BLaER1 treated with 17β-estradiol and CSF1 and Interleukin-3, amounts not matched to agents 10 nM and 100 nM (cell line): ENCODE results near the gene ZBTB5.
"Not testable (repeated sequence)": the region's sequence is repeated elsewhere in the genome, so short reads cannot be mapped to it uniquely, and the experiment has no call there.

ENCODE experiments used
- H3K27ac ChIP-seq, 11 experiments: shearing (Covaris generic); formaldehyde crosslinking; 2 replicates each; pipeline ENCODE4 v1.8.1; 2022
- H3K27me3 ChIP-seq, 11 experiments: shearing (Covaris generic); formaldehyde crosslinking; 2 replicates each; pipeline ENCODE4 v1.8.1; 2022
- H3K36me3 ChIP-seq, 11 experiments: shearing (Covaris generic); formaldehyde crosslinking; 2 replicates each; pipeline ENCODE4 v1.8.1; 2022
- H3K4me1 ChIP-seq, 10 experiments: shearing (Covaris generic); formaldehyde crosslinking; 2 replicates each; pipeline ENCODE4 v1.8.1; 2022
- H3K4me2 ChIP-seq, 11 experiments: shearing (Covaris generic); formaldehyde crosslinking; 2 replicates each; pipeline ENCODE4 v1.8.1; 2022
- H3K4me3 ChIP-seq, 10 experiments: shearing (Covaris generic); formaldehyde crosslinking; 2 replicates each; pipeline ENCODE4 v1.8.1; 2022
- H3K9ac ChIP-seq, 11 experiments: shearing (Covaris generic); formaldehyde crosslinking; 2 replicates each; pipeline ENCODE4 v1.8.1; 2022
- H3K9me3 ChIP-seq, 11 experiments: shearing (Covaris generic); formaldehyde crosslinking; replicated peaks in 1 of 11; 2 replicates each; pipeline ENCODE4 v1.8.1; 2022
- H4K20me1 ChIP-seq, 11 experiments: shearing (Covaris generic); formaldehyde crosslinking; 2 replicates each; pipeline ENCODE4 v1.8.1; 2022
- Cebpa-rat ChIP-seq, 11 experiments: shearing (Covaris generic); IDR thresholded peaks; 2 replicates each; pipeline ENCODE4 v1.8.1; 2022

Gene ZBTB5

DNA sequence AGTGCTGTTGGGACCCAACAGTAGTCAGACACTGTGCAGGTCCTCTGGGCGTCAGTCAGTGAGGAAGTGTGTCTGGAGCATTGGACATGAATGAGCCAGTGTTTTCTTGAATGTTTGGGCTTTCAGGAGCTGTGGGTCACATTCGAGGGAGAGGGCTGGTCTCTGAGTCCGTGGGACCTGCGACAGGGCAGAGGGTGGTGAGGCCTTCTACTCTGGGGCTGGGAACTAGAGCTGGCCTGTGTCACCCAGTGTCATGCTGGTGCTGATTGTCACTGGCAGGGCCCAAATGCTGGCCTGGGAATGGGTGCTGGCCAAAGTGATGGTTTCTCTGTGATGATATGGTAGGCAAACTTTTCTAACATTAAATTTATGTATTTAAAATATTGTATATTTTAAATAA lies 30.8 kb upstream of the ZBTB5 start:
- no peak overlapping the region for H3K4me3 ChIP-seq
- no peaks in the 10 kb centered on the region for H3K27me3 ChIP-seq
- H3K36me3 ChIP-seq: peaks cover 93 to 100% (median 99%) of the 10 kb centered on the region in 11 experiments
- no peaks in the 10 kb centered on the region for H3K4me1 ChIP-seq
- no peak overlapping the region for H3K27ac ChIP-seq
- H4K20me1 ChIP-seq: peaks cover 0 to 60% (median 15%) of the 10 kb centered on the region in 11 experiments; a peak in 15 of 22 replicates
- TF ChIP-seq Cebpa-rat (IDR thresholded peaks at IDR 0.05): no peak
- no peaks in the 10 kb centered on the region for H3K9me3 ChIP-seq
- 0 out of 22 replicates have a peak overlapping the region, but pooled peaks of 1 of the 11 experiments have one; percentile 18 for H3K9ac ChIP-seq
- no peak overlapping the region for H3K4me2 ChIP-seq

DNA sequence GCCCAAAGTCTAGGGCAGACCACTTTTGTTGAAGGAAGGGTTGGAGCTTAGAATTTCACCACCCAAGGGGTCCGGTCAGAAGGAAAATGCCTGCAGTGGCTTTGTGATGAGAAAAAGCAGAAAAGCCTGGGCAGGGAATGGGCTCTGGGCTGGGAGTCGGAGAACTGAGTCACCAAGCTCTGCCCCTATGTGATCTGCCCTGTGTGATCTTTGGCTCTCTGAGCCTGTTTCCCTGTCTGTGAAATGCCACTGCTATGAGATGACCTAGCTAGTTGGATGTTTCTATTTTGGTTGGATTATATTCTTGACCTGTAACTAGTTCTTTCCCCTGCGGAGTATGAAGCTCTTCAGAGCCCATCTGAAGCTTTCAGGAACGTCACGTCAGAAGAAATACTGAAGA lies 30.3 kb upstream of the ZBTB5 start:
- no peak overlapping the region for H3K27ac ChIP-seq
- H4K20me1 ChIP-seq: peaks cover 0 to 59% (median 11%) of the 10 kb centered on the region in 11 experiments; a peak in 14 of 22 replicates
- no peak overlapping the region for H3K4me2 ChIP-seq
- no peak overlapping the region for H3K4me3 ChIP-seq
- H3K4me1 ChIP-seq: no peaks in the 10 kb centered on the region
- no peaks in the 10 kb centered on the region for H3K27me3 ChIP-seq
- H3K9ac ChIP-seq: 0 out of 22 replicates have a peak overlapping the region, but pooled peaks of 1 of the 11 experiments have one; percentile 18
- H3K9me3 ChIP-seq: no peaks in the 10 kb centered on the region
- H3K36me3 ChIP-seq: peaks cover 93 to 100% (median 99%) of the 10 kb centered on the region in 11 experiments
- TF ChIP-seq Cebpa-rat (IDR thresholded peaks at IDR 0.05): no peak

DNA sequence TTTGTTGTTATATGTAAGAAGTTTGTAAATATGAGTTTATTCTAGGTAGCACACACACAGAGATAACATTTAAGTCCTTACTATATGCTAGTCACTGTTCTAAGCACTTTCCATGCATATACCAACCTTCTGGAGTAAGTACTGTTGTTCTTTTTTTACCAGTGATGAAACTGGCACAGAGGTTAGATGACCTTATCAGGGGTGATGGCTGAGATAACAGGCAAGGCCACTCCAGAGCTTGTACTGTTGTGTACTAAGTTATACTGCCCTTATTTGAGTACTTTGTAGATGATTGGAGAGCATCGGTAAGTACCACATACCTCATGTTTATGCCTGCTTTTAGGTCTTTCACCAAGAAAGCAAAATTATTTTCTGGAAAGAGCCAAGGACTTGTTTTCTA lies 26.7 kb upstream of the ZBTB5 start:
- peaks cover 77 to 98% (median 93%) of the 10 kb centered on the region in 11 experiments for H3K36me3 ChIP-seq

DNA sequence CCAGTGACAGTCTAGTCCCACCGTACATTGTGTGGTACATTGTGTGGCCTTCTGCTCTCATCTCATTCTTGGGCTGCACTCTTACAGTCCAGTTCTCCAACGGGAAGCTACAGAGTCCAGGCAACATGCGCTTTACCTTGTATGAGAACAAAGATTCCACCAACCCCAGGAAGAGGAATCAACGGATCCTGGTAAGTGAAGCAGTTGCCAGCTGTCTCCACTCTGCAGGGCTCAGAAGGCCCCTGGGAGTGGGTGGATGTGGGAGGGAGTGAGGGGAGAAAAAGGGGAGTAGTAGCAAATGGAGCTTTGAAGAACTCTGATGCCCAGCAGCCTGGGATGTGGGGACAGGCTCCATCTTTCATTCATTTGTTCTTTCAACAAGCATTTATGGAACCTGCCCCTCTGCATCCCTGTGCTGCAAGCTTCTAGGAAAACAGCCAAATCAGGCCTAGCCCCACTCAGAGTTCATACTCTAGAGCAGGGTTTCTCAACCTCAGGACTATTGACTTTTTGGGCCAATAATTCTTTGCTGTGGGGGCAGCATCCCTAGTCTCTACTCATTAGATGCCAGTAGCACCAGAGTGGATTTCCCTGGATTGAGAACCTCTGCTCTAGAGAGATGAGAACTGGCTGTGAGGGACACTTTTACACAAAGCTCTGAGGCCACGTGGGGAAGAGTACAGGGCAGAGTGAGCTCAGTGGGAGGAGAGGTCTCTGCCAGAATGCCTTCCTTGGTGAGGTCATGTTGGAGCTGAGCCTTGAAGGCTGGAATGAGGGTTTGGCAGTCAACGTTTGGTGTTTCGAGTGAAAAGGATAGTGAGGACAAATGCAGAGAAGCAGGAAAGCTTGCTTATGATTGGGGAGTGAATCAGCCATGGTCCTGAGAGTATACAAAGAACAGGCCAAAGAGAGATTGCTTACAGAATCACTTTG lies 21.6 kb upstream of the ZBTB5 start:
- Histone ChIP-seq H3K4me1 (peaks cover 25 to 37% (median 33%) of the 10 kb centered on the region in 10 experiments), H3K27me3 (no peaks in the 10 kb centered on the region), H3K4me3 (peak overlapping the region; percentile 69 to 92 (median 86)), H3K9ac (peak overlapping the region; percentile 80 to 93 (median 84)), H3K9me3 (no peaks in the 10 kb centered on the region), H3K4me2 (peak overlapping the region; percentile 90 to 98 (median 96)), H3K27ac (peak overlapping the region in 10 of 11 experiments; percentile 59 to 88 (median 79); a peak in 21 of 22 replicates), H3K36me3 (peaks cover 29 to 47% (median 42%) of the 10 kb centered on the region in 11 experiments), H4K20me1 (peaks cover 0 to 32% (median 2%) of the 10 kb centered on the region in 11 experiments; a peak in 10 of 22 replicates)
- TF ChIP-seq Cebpa-rat (IDR thresholded peaks at IDR 0.05): no peak

More for the DNA sequence above, 26.7 kb upstream of the ZBTB5 start:
- no peak for TF ChIP-seq Cebpa-rat (IDR thresholded peaks at IDR 0.05)
- H3K4me2 ChIP-seq: no peak overlapping the region
- no peak overlapping the region for H3K4me3 ChIP-seq
- H3K9me3 ChIP-seq: no peaks in the 10 kb centered on the region
- H4K20me1 ChIP-seq: peaks cover 0 to 58% (median 17%) of the 10 kb centered on the region in 11 experiments; a peak in 12 of 22 replicates
- H3K4me1 ChIP-seq: peaks cover 14 to 22% (median 20%) of the 10 kb centered on the region in 10 experiments
- no peaks in the 10 kb centered on the region for H3K27me3 ChIP-seq
- no peak overlapping the region for H3K27ac ChIP-seq
- no peak overlapping the region for H3K9ac ChIP-seq

DNA sequence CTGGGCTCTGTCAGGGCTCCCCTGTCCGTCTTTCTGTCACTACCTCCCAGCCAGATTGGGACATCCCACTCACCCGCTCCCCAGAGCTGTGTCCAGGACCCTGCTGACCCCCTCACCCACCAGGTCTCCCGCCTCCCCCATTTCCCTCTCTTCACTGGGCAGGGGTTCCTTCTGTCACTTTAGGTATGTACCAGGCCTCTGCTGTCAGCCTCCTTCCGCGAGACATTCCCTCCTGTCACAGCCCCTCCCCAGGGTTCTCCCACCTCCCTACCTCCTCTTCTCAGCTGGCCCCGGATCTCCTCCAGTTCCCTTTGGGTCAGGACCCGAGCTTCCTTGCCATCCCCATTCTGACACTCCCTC lies 21.0 kb upstream of the ZBTB5 start:
- no peaks in the 10 kb centered on the region for H3K9me3 ChIP-seq
- peak overlapping the region; percentile 90 to 98 (median 96) for H3K4me2 ChIP-seq
- H3K4me3 ChIP-seq: peak overlapping the region; percentile 69 to 92 (median 86)
- H4K20me1 ChIP-seq: peaks cover 0 to 32% (median 0%) of the 10 kb centered on the region in 11 experiments; a peak in 9 of 22 replicates
- peaks cover 25 to 43% (median 33%) of the 10 kb centered on the region in 10 experiments for H3K4me1 ChIP-seq
- no peaks in the 10 kb centered on the region for H3K27me3 ChIP-seq
- peak overlapping the region; percentile 80 to 93 (median 84) for H3K9ac ChIP-seq
- H3K36me3 ChIP-seq: peaks cover 23 to 41% (median 36%) of the 10 kb centered on the region in 11 experiments
- H3K27ac ChIP-seq: peak overlapping the region in 10 of 11 experiments; percentile 59 to 88 (median 79); a peak in 21 of 22 replicates
- no peak for TF ChIP-seq Cebpa-rat (IDR thresholded peaks at IDR 0.05)

DNA sequence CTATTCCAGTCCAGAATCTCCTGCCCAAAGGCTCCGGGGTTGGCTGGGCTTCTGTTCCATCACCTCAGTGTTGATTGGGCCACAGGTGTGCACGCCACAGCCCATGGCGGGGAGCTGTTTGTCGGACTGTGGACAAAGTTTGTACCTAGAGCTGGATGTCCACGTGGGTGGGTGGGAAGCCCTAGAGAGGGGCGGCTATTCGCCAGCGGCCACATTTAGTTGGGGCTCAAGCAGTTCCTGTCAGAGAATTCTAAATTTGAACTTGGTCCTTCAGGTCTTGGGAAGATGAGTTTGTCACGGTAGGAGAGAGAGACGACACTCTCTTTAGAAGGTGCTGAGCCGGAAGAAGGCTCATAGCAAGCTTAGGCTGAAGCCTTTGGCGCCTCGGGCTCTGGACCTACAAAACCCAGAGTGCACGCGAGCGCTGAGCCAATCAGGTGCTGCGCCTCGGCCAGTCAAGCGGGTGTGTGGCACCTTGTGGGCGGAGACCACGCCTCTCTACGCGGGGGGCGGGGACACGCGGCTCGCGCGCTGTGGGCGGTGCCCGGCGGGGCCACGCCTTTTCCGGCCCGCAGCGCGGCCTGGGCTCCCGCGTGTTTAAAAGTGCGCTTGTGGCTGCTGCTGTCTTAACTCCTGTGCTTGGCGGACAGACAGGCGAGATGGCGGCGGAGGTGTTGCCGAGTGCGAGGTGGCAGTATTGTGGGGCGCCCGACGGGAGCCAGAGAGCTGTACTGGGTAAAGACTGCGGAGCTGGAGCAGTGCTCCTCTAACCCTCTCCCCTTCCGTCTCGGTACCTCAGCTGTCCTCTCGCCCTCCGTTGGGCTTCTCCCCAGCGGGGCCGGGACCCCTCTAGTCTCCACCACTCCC lies 20.4 kb upstream of the ZBTB5 start, which contains the start of gene POLR1E:
TSS of gene POLR1E (plus strand) at position 560 of the 867 bp plus-strand sequence. CDS start at position 660, 100 bp downstream.
- Histone ChIP-seq H3K9ac (peak within 1 kb of the TSS; percentile 80 to 93 (median 84)), H3K9me3 (no peaks in the 10 kb centered on the region), H3K27me3 (no peaks in the 10 kb centered on the region), H3K4me1 (peaks cover 25 to 47% (median 36%) of the 10 kb centered on the region in 10 experiments), H4K20me1 (peaks cover 0 to 32% (median 0%) of the 10 kb centered on the region in 11 experiments; a peak in 9 of 22 replicates), H3K4me3 (peak within 1 kb of the TSS; percentile 69 to 92 (median 86)), H3K36me3 (peaks cover 17 to 35% (median 30%) of the 10 kb centered on the region in 11 experiments), H3K4me2 (peak within 1 kb of the TSS; percentile 90 to 98 (median 96)), H3K27ac (peak within 1 kb of the TSS in 10 of 11 experiments; percentile 59 to 88 (median 79); a peak in 21 of 22 replicates)
- no peak for TF ChIP-seq Cebpa-rat (IDR thresholded peaks at IDR 0.05)

DNA sequence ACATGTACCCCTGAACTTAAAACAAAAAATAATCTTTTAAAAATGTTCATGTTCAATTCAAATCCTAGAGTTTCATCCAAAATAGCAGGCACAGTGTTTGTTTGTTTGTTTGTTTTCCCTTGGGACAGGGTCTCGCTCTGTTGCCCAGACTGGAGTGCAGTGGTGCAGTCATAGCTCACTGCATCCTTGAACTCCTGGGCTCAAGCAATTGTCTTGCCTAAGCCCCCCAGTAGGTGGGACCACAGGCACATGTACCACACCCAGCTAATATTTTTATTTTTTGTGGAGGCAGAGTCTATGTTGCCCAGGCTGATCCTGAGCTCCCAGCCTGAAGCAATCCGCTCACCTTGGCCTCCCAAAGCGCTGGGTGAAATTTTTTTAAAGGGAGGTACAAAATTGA lies 15.5 kb upstream of the ZBTB5 start:
- TF ChIP-seq Cebpa-rat (IDR thresholded peaks at IDR 0.05): no peak
- H3K9ac ChIP-seq: no peak overlapping the region
- peak overlapping the region in 3 of 11 experiments; percentile 3 to 28 (median 9); a peak in 1 of 22 replicates for H3K4me2 ChIP-seq
- no peaks in the 10 kb centered on the region for H3K36me3 ChIP-seq
- no peaks in the 10 kb centered on the region for H3K27me3 ChIP-seq
- H3K4me1 ChIP-seq: peaks cover 4 to 23% (median 11%) of the 10 kb centered on the region in 10 experiments; a peak in 16 of 20 replicates
- no peak overlapping the region for H3K27ac ChIP-seq
- H4K20me1 ChIP-seq: no peaks in the 10 kb centered on the region
- peaks cover 1 to 5% (median 4%) of the 10 kb centered on the region in 11 experiments; a peak in 19 of 22 replicates for H3K9me3 ChIP-seq
- H3K4me3 ChIP-seq: no peak overlapping the region

DNA sequence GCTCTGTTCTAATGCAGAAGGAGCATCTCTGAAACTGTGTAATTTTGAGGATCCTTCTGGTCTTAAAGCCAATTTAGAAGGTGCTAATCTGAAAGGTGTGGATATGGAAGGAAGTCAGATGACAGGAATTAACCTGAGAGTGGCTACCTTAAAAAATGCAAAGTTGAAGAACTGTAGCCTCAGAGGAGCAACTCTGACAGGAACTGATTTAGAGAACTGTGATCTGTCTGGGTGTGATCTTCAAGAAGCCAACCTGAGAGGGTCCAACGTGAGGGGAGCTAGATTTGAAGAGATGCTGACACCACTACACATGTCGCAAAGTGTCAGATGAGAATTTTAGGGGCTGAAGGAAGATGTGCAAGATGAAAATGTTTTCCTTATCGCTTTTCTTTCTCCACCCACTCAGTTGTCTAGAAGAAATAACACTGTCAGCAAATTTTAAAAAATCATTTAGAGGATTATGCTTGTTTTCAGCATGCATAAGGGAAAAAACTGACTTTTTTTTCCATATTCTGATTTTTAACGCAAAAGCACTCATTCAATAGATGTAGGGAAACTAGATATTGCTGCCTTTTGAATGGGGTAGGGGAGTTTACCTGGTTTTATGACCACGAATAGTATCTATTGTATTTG lies 12.9 kb upstream of the ZBTB5 start:
- H3K36me3 ChIP-seq, H3K27me3 ChIP-seq, H3K27ac ChIP-seq, H3K9ac ChIP-seq, H3K4me3 ChIP-seq, H4K20me1 ChIP-seq, H3K4me2 ChIP-seq: not testable (repeated sequence)
- peaks cover 24 to 31% (median 28%) of the 10 kb centered on the region in 11 experiments for H3K9me3 ChIP-seq
- H3K4me1 ChIP-seq: peaks cover 0 to 16% (median 5%) of the 10 kb centered on the region in 10 experiments; a peak in 9 of 20 replicates

DNA sequence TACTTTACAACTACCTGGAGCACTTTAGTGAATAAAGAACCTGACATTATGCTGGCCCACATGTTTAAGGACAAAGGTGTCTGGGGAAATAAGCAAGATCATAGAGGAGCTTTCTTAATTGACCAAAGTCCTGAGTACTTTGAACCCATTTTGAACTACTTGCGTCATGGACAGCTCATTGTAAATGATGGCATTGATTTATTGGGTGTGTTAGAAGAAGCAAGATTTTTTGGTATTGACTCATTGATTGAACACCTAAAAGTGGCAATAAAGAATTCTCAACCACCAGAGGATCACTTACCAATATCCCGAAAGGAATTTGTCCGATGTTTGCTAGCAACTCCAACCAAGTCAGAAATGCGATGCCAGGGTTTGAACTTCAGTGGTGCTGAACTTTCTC lies 12.2 kb upstream of the ZBTB5 start:
- H3K4me2 ChIP-seq, H4K20me1 ChIP-seq, H3K4me3 ChIP-seq, H3K27ac ChIP-seq, H3K9ac ChIP-seq, H3K36me3 ChIP-seq, H3K27me3 ChIP-seq: not testable (repeated sequence)
- H3K9me3 ChIP-seq: peaks cover 24 to 32% (median 28%) of the 10 kb centered on the region in 11 experiments
- peaks cover 0 to 19% (median 5%) of the 10 kb centered on the region in 10 experiments; a peak in 13 of 20 replicates for H3K4me1 ChIP-seq
